HG03460 (cell line): ENCODE measurements around the gene KLF3.
"Not testable (repeated sequence)": the region's sequence is repeated elsewhere in the genome, so short reads cannot be mapped to it uniquely, and the experiment has no call there.

ENCODE experiments used
- ATAC-seq: cut with Tn5 transposase; IDR thresholded peaks from one replicate; pipeline ENCODE4 v1.9.1; 2021; ENCODE audit not compliant: unreplicated experiment

The KLF3 gene

DNA sequence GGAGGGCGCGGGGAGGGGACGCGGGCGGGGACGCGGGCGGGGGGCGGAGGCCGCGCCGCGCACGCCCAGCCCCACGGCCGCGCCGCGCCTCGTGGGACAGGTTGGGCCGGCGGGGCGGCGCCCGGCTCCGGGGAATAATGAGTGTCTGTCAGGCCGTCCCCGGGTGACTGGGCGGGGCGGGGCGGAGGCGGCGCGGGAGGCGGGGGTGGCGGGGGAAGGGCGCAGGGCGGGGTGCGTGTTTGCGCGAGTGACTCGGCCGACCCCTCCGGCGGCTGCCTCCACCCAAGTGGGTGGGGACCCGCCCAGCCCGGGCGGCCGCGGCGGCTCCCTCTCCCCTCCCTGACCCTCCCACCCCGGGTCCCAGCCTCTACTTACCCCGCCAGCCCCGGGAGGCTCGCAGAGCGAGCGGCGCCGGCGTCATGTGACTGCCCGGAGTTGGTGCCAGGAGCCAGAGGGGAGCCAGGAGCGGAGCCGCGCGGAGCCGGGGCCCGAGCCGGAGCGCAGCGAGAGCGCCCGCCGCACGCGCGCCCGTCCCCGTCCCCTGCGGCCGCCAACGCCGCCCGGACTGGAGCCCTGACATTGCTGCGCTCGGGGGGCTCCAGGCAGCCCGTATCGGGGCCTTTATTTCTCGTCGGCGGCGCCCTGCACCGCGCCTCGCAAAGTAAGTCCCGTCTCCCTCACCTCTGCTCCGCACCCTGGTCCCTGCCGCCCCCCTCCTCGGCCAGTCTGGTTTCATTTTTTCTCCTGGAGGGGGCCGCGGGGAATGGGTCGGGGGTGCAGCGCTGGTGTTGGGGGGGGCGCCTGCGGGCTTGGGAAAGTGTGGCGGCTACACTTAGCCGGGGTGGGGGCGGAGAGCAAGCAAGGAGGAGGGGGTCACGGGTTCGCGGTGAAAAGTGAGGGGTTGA is at the start of gene KLF3:
Gene KLF3, plus strand, starts transcription at position 399 of the 905 bp plus-strand sequence. CDS start 16,427 bp downstream, outside the sequence.
- peak; percentile 66 for ATAC-seq

DNA sequence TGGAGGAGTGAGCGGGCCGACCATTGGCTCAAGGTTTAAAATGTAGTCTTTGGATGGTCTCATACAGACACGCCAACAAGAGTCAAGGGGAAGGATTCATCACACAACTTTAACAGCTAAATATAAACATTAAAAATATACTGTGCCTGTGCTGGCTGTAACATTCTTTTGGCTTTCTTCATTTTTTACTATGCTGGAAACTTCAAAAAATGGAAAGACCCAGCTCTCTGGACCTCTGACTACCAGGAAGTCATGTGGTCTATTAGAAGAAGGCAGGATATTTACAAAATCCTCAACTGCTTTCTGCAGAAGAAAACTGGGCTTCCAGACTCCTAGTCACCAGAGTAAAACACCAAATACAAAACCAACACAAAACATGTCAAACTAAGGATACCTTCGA is 49.8 kb upstream of the KLF3 start:
- no peak for ATAC-seq

DNA sequence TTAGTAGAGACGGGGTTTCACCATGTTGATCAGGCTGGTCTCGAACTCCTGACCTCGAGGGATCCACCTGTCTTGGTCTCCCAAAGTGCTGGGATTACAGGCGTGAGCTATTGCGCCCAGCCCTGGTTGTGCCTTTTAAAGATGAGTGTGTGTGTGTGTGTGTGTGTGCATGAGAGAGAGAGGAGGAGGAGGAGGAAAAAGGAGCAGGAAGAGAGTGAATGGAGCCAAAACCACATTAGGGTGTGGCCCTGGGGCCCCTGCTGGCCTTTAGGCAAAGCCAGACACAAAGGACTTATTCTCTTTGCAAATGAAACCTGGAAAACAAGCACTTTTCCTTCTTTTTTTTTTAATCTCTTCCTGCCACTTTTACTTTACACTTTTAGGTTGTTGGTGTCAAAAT is 48.2 kb upstream of the KLF3 start:
- no peak for ATAC-seq

DNA sequence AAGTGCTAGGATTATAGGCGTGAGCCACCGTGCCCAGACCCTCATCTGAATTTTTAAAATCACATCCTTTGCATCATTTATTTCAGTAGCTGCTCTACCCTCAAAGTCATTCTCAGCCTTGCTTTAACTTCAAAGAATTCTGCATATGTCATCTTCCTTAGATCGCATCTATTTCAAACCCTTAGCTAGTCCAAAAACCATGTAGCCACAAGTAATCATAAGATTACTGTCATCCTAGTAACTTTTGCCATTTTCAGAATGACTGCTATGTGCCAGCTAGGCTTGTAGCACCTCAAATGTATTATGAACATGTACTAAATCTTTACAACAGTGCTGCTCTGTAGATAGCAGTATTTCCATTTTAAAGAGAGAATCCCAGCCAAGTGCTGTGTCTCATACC is 45.5 kb upstream of the KLF3 start:
- no peak for ATAC-seq

DNA sequence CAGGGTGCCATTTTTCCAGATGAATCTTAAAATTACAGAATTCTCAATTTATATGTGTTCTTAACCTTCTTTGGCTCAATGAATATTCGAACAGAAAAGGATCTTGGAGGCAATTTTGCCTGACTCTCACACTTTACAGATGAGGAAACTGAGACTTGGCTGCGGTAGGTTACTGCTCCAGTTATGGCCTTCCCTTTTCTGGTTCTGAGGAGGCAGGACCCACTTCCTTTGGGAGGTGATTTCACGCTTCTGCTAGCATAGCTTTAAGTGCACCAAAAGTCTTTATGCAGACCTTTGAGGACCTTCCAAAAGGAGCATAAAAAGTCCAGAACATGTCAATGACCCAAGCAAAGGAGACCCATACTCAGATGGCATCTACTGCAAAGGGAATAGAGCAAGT is 44.7 kb upstream of the KLF3 start:
- no peak for ATAC-seq

DNA sequence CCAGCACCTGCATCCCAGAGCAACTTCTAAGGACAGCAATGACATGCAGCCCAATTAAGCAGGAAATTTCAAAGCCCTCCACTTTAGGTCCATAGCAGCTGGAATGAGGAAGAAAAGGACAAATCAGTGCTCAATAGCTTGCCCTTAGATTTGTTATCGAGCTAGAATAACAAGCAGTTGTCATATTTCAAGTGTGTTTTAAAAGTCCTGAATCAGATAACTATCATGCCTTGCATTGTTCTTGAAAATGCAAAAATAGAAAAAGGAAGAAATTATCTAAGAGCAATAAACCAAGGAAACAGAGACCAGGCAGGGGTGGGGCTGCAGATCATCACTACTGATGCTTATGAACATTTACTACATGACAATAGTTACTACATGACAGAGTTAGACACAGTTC is 43.9 kb upstream of the KLF3 start:
- ATAC-seq, result no peak

DNA sequence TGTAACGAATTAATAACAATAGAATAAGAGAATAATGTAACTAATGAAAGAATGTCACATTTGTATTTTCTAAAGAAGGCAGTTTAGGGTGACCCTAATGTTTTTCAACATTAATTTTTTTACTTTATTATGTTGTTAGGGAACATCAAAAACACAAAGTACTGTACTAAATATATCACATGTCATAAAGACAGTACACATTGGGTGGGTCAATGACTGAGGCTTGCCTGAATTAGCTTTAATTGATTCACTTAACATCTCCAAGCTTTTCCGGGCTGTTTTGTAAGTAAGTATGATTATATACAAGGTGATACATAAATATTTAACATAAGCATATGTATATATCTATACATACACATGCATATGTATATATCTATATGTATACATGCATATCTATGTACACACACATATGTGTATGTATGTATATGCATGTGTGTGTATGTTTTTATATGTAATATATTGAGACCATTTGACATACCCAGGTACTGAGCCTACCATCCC is 43.4 kb upstream of the KLF3 start:
- ATAC-seq, result no peak

DNA sequence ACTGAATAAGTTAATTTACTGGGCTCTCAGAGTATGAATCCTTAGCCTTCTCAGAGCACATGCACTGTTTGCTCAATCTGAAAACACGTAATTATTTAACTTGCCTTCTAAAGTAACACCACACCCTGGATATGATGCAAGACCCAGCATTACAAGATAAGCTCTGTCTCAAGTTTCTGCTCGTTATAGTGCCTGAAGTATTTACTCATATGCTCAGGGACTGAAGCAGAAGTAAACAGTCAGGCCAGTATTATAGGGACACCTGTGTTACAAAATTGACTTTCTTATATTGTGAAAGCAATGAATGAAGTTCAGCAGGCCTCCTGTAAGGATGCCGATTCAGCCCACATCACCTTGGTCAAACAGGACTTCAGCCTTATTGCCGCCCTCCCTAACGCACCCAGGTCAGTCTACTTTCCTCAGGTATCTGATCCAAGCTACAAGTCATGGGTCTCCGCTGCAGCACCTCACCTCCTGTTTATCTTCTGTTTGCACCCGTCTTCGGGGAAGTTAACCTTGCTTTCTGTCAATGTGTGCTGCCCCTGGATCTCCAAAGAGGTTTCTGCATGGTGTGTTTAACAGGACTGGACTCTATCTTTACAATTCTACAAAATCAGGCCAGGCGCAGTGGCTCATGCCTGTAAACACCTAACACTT is 42.8 kb upstream of the KLF3 start:
- no peak for ATAC-seq

DNA sequence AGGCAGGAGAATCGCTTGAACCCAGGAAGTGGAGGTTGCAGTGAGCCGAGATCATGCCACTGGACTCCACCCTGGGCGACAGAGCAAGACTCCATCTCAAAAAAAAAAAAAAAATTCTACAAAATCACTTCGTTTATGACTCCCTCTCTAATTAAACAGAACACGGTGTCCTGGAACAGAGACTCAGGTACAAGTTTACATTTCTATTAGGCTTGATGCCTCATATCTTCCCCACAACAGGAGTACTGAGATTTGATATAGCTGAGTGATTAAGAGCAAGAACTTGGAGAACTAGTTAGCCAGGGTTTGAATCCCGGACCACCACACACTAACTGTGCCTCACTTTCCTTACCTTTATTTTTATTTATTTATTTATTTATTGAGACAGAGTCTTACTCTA is 42.2 kb upstream of the KLF3 start:
- no peak for ATAC-seq

DNA sequence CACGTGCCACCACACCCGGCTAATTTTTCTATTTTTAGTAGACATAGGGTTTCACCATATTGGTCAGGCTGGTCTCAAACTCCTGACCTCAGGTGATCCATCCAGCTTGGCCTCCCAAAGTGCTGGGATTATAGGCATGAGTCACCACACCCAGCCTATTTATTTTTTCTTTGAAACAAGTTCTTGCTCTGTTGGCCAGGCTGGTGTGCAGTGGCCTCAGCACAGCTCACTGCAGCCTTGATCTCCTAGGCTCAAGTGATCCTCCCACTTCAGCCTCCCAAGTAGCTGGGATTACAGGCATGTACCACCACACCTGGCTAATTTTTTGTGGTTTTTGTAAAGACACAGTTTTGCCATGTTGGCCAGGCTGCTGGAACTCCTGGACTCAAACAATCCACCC is 41.7 kb upstream of the KLF3 start:
- ATAC-seq, result not testable (repeated sequence)

DNA sequence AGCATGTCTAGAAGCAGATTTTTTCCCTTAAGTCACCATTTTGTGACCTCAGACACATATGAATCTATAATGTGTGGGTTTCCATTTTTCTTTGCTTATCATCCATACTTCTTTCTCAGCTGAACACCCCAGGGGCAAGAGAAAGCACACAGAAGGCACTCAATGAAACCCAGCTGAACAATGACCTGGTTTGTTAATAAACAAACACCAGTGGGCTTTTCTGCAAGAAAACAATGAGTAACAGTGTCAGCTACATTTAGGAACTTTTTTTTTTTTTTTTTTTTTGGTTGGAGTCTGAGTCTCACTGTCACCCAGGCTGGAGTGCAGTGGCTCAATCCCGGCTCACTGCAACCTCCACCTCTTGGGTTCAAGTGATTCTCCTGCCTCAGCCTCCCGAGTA is 40.7 kb upstream of the KLF3 start:
- ATAC-seq, result no peak

DNA sequence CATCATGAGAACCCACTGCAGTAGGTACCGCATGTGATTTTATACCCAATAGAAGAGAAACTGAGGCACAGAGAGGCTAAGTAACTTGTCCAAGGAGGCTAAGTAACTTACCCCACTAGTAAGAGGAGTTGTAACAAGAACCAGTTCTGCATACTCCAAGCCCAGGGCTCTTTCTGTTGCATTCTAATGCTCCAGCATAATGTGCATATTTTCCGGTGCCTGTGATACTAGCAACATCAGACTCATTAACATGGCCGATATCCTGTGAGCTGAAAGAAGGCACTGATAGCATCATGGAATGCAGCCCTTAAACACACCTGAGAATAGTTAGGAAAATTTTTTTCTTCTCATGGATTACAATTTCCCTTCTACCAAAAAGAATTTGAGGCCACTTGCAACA is 39.7 kb upstream of the KLF3 start:
- ATAC-seq, result no peak

DNA sequence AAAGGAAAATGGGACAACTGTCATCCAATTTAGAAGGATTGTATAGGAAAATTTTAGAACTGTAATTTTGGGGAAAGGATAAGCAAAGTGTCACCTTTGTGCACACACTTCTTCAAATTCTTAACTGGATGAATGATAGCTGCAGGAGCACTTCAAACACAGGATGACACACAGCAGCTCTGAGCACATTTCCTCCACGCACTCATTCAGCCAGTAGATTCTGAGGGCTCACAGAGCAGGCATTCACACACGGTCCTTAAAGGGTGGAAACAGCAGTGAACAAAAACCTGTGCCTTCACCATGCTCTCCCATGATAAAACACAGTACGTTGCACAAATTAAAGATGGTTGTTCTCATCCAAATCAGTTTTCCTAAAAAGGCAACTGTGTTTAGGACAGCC is 38.5 kb upstream of the KLF3 start:
- no peak for ATAC-seq

DNA sequence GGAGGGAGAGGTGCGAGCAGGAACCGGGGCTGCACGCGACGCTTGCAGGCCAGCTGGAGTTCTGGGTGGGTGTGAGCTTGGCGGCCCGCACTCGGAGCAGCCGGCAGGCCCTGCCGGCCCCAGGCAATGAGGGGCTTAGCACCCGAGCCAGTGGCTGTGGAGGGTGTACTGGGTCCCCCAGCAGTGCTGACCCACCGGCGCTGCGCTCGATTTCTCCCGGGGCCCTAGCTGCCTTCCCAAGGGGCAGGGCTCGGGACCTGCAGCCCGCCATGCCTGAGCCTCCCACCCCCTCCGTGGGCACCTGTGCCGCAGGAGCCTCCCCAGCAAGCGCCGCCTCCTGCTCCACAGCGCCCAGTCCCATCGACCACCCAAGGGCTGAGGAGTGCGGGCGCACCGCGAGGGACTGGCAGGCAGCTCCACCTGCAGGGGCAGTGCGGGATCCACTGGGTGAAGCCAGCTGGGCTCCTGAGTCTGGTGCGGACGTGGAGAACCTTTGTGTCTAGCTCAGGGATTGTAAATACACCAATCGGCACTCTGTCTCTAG is 37.0 kb upstream of the KLF3 start:
- ATAC-seq, result not testable (repeated sequence)

DNA sequence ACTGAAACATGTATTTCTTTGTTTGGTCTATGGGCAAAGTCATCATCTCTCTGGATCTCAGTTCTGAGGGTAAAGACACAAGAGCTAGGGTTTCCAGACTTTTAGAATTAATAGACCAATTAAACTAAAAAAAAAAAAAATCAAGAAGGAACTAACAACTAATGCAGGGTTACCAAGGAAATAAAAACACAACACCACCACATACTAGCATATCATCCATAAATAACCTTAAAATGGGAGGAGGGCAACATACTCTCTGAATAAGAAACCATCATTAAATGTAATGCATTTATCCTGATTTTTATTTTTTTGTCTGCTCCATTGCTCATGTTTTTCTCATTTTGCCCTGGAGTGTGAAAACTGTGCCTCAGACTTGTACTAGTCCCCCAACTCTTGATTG is 33.5 kb upstream of the KLF3 start:
- no peak for ATAC-seq

DNA sequence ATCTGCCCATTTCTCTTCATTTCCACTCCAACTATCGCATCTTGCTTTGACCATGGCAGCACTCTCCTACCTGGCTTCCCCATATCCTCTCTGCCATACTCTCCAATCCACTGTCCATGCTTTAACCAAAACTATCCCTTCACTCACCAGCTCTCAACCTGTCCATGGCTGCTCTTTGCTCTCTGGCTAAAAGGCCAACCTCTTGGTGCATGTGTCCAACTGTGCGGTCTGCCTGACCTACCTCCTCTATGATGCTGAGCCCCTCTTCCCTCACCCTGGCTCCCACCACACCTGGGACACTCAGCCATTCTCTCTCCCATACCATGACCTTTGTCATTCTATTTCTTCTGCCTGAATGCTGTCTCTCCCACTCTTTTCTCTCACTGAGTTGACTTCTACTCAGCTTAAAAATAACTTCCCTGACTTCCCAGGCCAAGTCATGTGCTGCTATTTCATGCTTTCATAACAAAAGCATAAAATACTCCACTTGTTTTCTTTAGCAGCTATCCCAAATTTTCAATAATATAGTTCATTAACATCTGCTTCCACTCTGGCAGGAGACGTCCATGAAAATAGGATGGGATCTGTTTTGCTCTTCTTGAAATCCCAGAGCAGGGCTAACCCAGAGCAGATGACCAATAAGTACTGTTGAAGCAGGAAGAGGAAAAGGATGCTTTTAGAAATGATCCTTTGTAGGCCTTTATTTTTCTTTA is 29.8 kb upstream of the KLF3 start:
- no peak for ATAC-seq

DNA sequence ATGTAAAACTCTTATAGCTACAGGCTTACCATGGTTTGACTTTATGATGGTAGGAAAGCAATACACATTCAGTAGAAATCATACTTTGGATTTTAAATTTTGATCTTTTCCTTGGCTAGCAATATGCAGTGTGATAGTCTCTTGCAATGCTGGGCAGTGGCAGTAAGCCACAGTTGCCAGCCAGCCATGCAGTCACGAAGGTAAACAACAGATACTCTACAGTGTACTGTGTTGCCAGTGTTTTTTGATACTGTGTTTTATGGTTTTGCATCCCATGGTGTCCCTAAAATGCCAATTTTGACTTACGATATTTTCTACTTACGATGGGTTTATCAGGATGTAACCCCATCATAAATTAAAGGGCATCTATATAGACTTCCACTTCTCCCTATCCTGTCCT is 24.8 kb upstream of the KLF3 start:
- ATAC-seq, result no peak

DNA sequence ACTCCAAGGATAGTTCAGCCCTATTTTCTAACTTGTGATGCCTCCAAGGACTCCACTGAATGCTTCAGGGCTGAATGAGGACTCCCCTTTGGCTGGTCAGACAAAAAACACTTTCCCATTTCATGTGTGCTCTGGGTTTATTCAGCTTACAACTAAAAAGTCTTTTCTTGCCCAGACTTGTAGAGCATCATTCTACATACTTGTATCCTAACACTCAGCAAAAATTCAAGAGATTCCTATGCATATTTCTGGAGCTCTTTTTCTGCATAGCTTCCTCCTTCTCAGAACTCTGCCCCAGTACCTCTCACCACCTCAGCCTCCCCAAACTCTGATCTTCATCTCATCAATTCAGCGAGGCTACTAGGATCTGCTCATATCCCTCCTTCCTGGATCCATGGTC is 22.2 kb upstream of the KLF3 start:
- ATAC-seq, result no peak

DNA sequence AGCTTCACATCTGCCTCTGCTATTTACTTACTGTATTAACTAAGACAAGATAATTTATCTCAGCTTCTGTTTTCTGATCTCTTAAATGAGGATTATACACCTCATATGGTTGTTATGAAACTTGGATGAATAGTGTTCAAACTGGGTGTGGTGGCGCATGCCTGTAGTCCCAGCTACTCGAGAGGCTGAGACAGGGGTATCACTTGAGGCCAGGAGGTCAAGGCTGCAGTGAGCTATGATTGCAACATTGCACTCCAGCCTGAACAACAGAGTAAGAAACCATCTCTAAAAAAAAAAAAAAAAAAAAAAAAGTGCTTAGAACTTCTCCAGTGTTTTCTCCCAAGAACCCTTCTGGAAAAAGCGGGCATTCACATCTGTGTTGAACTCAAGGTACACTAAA is 19.8 kb upstream of the KLF3 start:
- ATAC-seq, result no peak

DNA sequence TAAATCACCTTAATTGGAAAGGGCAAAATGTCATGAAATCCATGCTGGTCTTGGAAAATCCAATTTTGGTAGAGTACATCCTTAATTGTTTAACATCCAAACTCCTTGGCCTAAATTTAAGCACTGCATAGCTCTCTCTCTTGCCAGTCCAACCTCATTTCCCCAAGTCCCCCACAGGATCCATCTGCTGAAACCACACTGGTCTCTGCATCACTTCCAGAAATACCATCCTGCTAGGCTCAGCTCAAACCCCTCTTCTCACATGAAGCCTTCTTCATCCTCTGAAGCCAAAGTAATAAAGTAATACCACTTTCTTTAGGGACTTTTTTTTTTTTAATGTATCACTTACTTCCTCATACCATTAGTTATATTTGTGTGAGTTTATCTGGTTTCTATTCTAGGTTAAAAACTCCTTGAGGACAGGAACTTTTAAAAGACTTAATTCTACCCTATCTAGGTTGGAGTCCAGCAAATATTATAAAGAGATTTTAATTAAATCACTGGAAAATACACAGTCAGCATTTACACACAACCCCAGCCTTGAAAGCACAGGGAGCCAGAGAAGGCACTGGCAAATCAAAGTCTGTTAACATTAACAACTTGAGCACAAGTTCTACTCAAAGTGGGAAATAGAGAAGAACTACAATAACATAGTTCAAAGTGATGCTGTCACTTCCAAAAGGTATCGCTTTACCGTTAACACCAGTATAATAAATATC is 16.7 kb upstream of the KLF3 start:
- ATAC-seq, result no peak

DNA sequence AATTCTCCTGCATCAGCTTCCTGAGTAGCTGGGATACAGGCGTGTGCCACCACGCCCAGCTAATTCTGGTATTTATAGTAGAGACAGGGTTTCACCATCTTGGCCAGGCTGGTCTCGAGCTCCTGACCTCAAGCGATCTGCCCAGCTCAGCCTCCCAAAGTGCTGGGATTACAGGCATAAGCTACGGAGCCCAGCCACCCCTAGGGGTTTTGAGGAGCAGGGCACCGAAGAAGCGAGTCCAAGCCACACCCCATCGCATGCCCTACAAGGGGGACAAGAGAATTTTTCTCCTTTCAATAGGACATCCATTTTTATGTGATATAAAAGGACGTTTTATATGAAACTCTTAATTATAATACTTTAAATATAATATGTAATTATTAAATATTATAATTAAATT is 13.9 kb upstream of the KLF3 start:
- ATAC-seq, result no peak
